Osteocyte (in vitro differentiated cells): ENCODE results near the gene TMEM267. TPM values are rescaled to one million over a fixed set of nuclear protein-coding genes. Genes with fewer than 3 reads are reported as not detected.
"Not testable (repeated sequence)": the region's sequence is repeated elsewhere in the genome, so short reads cannot be mapped to it uniquely, and the experiment has no call there.

Experiments
- DNase-seq: peaks from one replicate; pipeline ENCODE4 v3.0.0; 2021; ENCODE audit warnings: mixed read lengths; ENCODE audit not compliant: unreplicated experiment; ENCODE audit errors: extremely low spot score
- H3K27ac Mint-ChIP-seq: one replicate; pipeline ENCODE4 v1.8.0; 2021; ENCODE audit warnings: mild to moderate bottlenecking, mixed read lengths; ENCODE audit not compliant: unreplicated experiment
- H3K27me3 Mint-ChIP-seq: one replicate; pipeline ENCODE4 v1.8.0; 2021; ENCODE audit warnings: mixed read lengths; ENCODE audit not compliant: unreplicated experiment
- H3K36me3 Mint-ChIP-seq: one replicate; pipeline ENCODE4 v1.8.0; 2021; ENCODE audit warnings: mixed read lengths; ENCODE audit not compliant: unreplicated experiment
- H3K4me1 Mint-ChIP-seq: one replicate; pipeline ENCODE4 v1.8.0; 2021; ENCODE audit warnings: mixed read lengths; ENCODE audit not compliant: unreplicated experiment
- H3K4me3 Mint-ChIP-seq: one replicate; pipeline ENCODE4 v1.8.0; 2021; ENCODE audit warnings: mild to moderate bottlenecking, moderate library complexity, mixed read lengths; ENCODE audit not compliant: unreplicated experiment
- H3K9me3 Mint-ChIP-seq: one replicate; pipeline ENCODE4 v1.8.0; 2021; ENCODE audit warnings: mixed read lengths; ENCODE audit not compliant: unreplicated experiment
- total RNA-seq: library from RNA; stranded (reverse); gene quantifications from 2 replicates; pipeline ENCODE4 v1.2.1, GENCODE V29; 2021
- TF ChIP-seq, protein P1 (sequence below): fragments of 200-600 bp; sonication (generic); IDR thresholded peaks from 2 replicates; pipeline ENCODE4 v1.5.0; 2021; ENCODE audit warnings: antibody characterized with exemption, mild to moderate bottlenecking, moderate library complexity

TMEM267 gene
- total RNA-seq, 1 donor from 2014 or later, result 22.5 TPM

DNA sequence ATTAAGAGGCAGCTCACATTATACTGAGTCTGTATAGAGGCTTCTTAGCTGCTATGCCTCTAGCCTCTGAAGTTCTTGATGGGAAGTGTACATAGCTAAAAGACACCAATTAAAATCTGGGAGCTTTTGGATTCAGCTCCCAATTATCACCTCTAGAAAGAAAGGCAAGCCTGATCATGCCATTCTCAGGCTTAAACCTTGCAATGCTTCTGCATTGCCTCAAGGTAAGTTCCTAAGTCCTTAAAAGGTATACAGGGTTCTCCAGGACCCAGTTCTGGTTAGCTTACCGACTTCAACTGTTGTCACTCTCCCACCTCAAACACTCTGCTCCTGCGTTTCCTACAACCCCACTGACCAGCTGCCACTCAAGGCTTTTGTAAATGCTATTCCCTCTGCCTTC, 54.0 kb downstream of the TMEM267 start:
- TF ChIP-seq, protein P1, sequence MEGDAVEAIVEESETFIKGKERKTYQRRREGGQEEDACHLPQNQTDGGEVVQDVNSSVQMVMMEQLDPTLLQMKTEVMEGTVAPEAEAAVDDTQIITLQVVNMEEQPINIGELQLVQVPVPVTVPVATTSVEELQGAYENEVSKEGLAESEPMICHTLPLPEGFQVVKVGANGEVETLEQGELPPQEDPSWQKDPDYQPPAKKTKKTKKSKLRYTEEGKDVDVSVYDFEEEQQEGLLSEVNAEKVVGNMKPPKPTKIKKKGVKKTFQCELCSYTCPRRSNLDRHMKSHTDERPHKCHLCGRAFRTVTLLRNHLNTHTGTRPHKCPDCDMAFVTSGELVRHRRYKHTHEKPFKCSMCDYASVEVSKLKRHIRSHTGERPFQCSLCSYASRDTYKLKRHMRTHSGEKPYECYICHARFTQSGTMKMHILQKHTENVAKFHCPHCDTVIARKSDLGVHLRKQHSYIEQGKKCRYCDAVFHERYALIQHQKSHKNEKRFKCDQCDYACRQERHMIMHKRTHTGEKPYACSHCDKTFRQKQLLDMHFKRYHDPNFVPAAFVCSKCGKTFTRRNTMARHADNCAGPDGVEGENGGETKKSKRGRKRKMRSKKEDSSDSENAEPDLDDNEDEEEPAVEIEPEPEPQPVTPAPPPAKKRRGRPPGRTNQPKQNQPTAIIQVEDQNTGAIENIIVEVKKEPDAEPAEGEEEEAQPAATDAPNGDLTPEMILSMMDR, result no peak
- Mint-ChIP-seq H3K4me3 (no peak overlapping the region), H3K9me3 (no peaks in the 10 kb centered on the region), H3K27me3 (no peaks in the 10 kb centered on the region), H3K4me1 (peaks cover 30% of the 10 kb centered on the region), H3K36me3 (no peaks in the 10 kb centered on the region), H3K27ac (no peak overlapping the region)
- no peak for DNase-seq

DNA sequence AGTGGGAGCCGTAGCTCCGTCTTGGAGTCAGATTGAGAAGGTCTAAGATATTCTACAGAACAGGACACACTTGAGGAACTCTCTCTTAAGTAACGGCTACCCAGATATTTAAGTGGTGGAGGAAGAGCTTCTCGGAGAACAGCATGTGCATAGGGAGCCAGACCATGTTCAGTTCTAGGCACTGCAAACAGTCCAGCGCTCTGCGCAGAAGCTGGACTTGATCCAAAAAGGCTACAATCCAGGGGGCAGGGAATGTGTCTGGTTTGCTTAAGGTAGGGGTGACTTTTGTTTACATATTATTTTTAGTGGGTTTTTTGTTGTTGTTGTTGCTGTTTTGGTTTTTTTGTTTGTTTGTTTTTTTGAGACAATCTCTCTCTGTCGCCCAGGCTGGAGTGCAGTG, 54.6 kb downstream of the TMEM267 start:
- Mint-ChIP-seq H3K27me3 (no peaks in the 10 kb centered on the region), H3K9me3 (no peaks in the 10 kb centered on the region), H3K36me3 (no peaks in the 10 kb centered on the region), H3K4me3 (no peak overlapping the region), H3K4me1 (peaks cover 30% of the 10 kb centered on the region), H3K27ac (no peak overlapping the region)
- DNase-seq, result no peak
- TF ChIP-seq, protein P1, result no peak

DNA sequence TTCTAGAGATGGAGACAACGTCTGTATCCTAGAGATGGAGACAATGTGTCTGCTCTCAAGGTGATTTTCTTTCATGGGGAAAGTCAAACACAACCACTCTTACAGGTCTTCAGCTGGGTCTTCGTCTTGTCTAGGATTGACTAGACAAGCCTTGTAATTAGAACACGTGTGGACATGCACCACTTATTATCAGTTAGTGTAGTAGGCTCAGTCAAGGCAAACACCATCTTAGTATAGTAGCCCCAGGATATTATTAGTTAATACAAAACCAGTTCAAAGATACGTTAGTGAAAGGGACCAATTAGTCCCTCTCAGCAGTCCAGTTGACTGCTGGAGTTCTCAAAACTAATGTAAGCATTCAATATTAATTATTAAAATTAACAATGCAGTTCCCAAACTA, 56.4 kb downstream of the TMEM267 start:
- no peak overlapping the region for H3K4me3 Mint-ChIP-seq
- H3K27me3 Mint-ChIP-seq, result no peaks in the 10 kb centered on the region
- TF ChIP-seq, protein P1, result no peak
- no peak overlapping the region for H3K27ac Mint-ChIP-seq
- H3K9me3 Mint-ChIP-seq, result no peaks in the 10 kb centered on the region
- H3K4me1 Mint-ChIP-seq, result peaks cover 19% of the 10 kb centered on the region
- no peaks in the 10 kb centered on the region for H3K36me3 Mint-ChIP-seq
- no peak for DNase-seq

- H3K4me3 Mint-ChIP-seq, result no peak overlapping the region
- TF ChIP-seq, protein P1, result no peak
These were observed 57.7 kb downstream of the TMEM267 start for GRCh38 chr5:43425983-43426382.

DNA sequence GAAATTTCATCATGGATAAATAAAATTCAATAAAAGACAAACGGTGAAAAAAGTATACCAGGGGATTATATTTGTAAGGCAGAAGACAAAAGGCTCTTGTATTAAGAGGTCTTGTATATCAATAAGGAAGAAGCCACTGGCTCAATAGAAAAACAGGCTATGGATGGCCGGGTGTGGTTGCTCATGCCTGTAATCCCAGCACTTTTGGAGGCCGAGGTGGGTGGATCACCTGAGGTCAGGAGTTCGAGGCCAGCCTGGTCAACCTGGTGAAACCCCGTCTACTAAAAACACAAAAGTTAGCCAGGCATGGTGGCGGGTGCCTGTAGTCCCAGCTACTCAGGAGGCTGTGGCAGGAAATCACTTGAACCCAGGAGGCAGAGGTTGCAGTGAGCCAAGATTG, 60.6 kb downstream of the TMEM267 start:
- H3K9me3 Mint-ChIP-seq, H3K4me3 Mint-ChIP-seq, H3K36me3 Mint-ChIP-seq, H3K27ac Mint-ChIP-seq, DNase-seq, H3K27me3 Mint-ChIP-seq: not testable (repeated sequence)
- peaks cover 17% of the 10 kb centered on the region for H3K4me1 Mint-ChIP-seq

More at GRCh38 chr5:43425983-43426382, 57.7 kb downstream of the TMEM267 start:
- DNase-seq, result no peak
- peaks cover 21% of the 10 kb centered on the region for H3K4me1 Mint-ChIP-seq
- no peaks in the 10 kb centered on the region for H3K27me3 Mint-ChIP-seq
- no peaks in the 10 kb centered on the region for H3K9me3 Mint-ChIP-seq
- no peaks in the 10 kb centered on the region for H3K36me3 Mint-ChIP-seq
- H3K27ac Mint-ChIP-seq, result peak overlapping the region; percentile 37

GRCh38 chr5:43422143-43422542, 61.5 kb downstream of the TMEM267 start:
- H3K9me3 Mint-ChIP-seq, result no peaks in the 10 kb centered on the region
- H3K27ac Mint-ChIP-seq, result no peak overlapping the region
- DNase-seq, result no peak
- H3K36me3 Mint-ChIP-seq, result no peaks in the 10 kb centered on the region
- H3K4me3 Mint-ChIP-seq, result no peak overlapping the region
- peaks cover 12% of the 10 kb centered on the region for H3K27me3 Mint-ChIP-seq
- TF ChIP-seq, protein P1, result no peak
- peaks cover 12% of the 10 kb centered on the region for H3K4me1 Mint-ChIP-seq
